K562 (cell line): Measurements from ENCODE around the gene C17orf113. TPM values are rescaled to one million over a fixed set of nuclear protein-coding genes. Genes with fewer than 3 reads are reported as not detected.

ENCODE experiments used
- CREB1 ChIP-seq, 2 experiments: sonication (generic) in 1 of 2; formaldehyde crosslinking in 1 of 2; IDR thresholded peaks; 2 replicates each; pipeline versions ENCODE4 v1.6.1 to v1.8.0; 2012 to 2022; ENCODE audit warnings: inconsistent platforms in 1 of 2, mild to moderate bottlenecking in 1 of 2, missing genetic modification reagents in 1 of 2, moderate library complexity in 1 of 2
- CREBBP ChIP-seq: IDR thresholded peaks from one replicate; pipeline ENCODE4 v1.6.1; 2012; ENCODE audit warnings: low read depth, mild to moderate bottlenecking, control low read depth, inconsistent platforms, low read length
- HDGF ChIP-seq: fragments of 450-650 bp; IDR thresholded peaks from 2 replicates; pipeline ENCODE4 v1.6.1; 2016
- HMBOX1 ChIP-seq: sonication (generic); IDR thresholded peaks from 2 replicates; pipeline ENCODE4 v1.6.1; 2016
- KLF6 ChIP-seq: fragments of 250-450 bp; sonication (Bioruptor Pico); IDR thresholded peaks from 2 replicates; pipeline ENCODE4 v1.4.0; 2020; ENCODE audit warnings: mild to moderate bottlenecking, moderate library complexity, borderline replicate concordance
- MEIS2 ChIP-seq: fragments of 450-650 bp; IDR thresholded peaks from 2 replicates; pipeline ENCODE4 v1.6.1; 2014; ENCODE audit warnings: mild to moderate bottlenecking; ENCODE audit not compliant: partially characterized antibody
- MYC ChIP-seq, 2 experiments: fragments of 250-450 bp in 1 of 2; sonication (Bioruptor Pico) in 1 of 2; IDR thresholded peaks; 2 replicates each; pipeline versions ENCODE4 v1.5.1 to v1.6.1; 2012 to 2021; ENCODE audit warnings: low read depth in 2 of 2, borderline replicate concordance in 1 of 2, improper control_type of control experiment in 1 of 2, low read length in 1 of 2, mild to moderate bottlenecking in 1 of 2, moderate library complexity in 1 of 2
- NFRKB ChIP-seq: fragments of 450-650 bp; IDR thresholded peaks from 2 replicates; pipeline ENCODE4 v1.6.1; 2016; ENCODE audit warnings: low read depth
- PHB2 ChIP-seq: fragments of 450-650 bp; IDR thresholded peaks from 2 replicates; pipeline ENCODE4 v1.6.1; 2017; ENCODE audit warnings: low read depth
- PRDM10 ChIP-seq: fragments of 450-650 bp; IDR thresholded peaks from 2 replicates; pipeline ENCODE4 v1.6.1; 2018; ENCODE audit not compliant: partially characterized antibody
- RBM34 ChIP-seq: fragments of 200-400 bp; formaldehyde crosslinking; IDR thresholded peaks from 2 replicates; pipeline ENCODE4 v1.6.1; 2018; ENCODE audit warnings: low read length, borderline replicate concordance; ENCODE audit not compliant: insufficient read depth
- SMARCE1 ChIP-seq: fragments of 450-650 bp; IDR thresholded peaks from 2 replicates; pipeline ENCODE4 v1.7.1; 2016; ENCODE audit warnings: mild to moderate bottlenecking
- SUPT5H ChIP-seq: fragments of 450-650 bp; IDR thresholded peaks from 2 replicates; pipeline ENCODE4 v1.6.1; 2016
- TCF7L2 ChIP-seq: fragments of 150-350 bp; IDR thresholded peaks from 2 replicates; pipeline ENCODE4 v1.6.1; 2016; ENCODE audit warnings: low read depth, mild to moderate bottlenecking, low read length, moderate library complexity
- THRB ChIP-seq: fragments of 450-650 bp; formaldehyde crosslinking; conservative IDR thresholded peaks from 2 replicates; pipeline ENCODE4 v1.4.0; 2022; ENCODE audit warnings: mild to moderate bottlenecking, missing genetic modification characterization
- ZBTB9 ChIP-seq: fragments of 450-650 bp; formaldehyde crosslinking; IDR thresholded peaks from 2 replicates; pipeline ENCODE4 v1.4.0; 2020; ENCODE audit warnings: mild to moderate bottlenecking, moderate library complexity
- ZC3H11A ChIP-seq: IDR thresholded peaks from 2 replicates; pipeline ENCODE4 v1.6.1; 2012; ENCODE audit warnings: low read depth, low read length, improper control_type of control experiment
- ZKSCAN1 ChIP-seq: fragments of 150-350 bp; IDR thresholded peaks from 2 replicates; pipeline ENCODE4 v1.6.1; 2016; ENCODE audit warnings: low read depth, low read length
- ZNF384 ChIP-seq: IDR thresholded peaks from 2 replicates; pipeline ENCODE4 v1.6.1; 2012; ENCODE audit warnings: low read depth, low read length, improper control_type of control experiment
- ZNF583 ChIP-seq: fragments of 250-450 bp; sonication (Bioruptor Pico); IDR thresholded peaks from 2 replicates; pipeline ENCODE4 v1.4.0; 2020
- ZNF830 ChIP-seq: fragments of 250-450 bp; sonication (Bioruptor Pico); IDR thresholded peaks from 2 replicates; pipeline ENCODE4 v1.5.0; 2021; ENCODE audit warnings: mild to moderate bottlenecking
- polyA plus RNA-seq, 8 experiments: library from polyadenylated mRNA; depleted of rRNA in 4 of 8; stranded (reverse) in 5 of 8; unstranded in 3 of 8; fragments of >200 nt; fragmentation: Nextera tagmentation in 2 of 8; fragmentation: Illumina TruSeq in 1 of 8; extraction: Ambion mirVana in 2 of 8; extraction: Trizol in 1 of 8; gene quantifications; 2 replicates each; pipeline versions ENCODE4 v1.2.1 to v1.2.3, GENCODE V29; 2011 to 2014; ENCODE audit warnings: inconsistent platforms in 1 of 8, missing spikeins in 1 of 8
- total RNA-seq, 7 experiments: library from RNA; depleted of rRNA in 6 of 7; stranded (reverse); fragments of >200 nt in 6 of 7; fragmentation: Illumina TruSeq in 2 of 7; extraction: Trizol in 2 of 7; gene quantifications; 2 replicates each; pipeline versions ENCODE4 v1.2.1 to v1.2.3, GENCODE V29; 2011 to 2021; ENCODE audit warnings: low replicate concordance in 1 of 7

Gene C17orf113
- total and polyA plus RNA-seq, 9 of the 15 experiments (the other 6 are each of a cell fraction or from before 2014, with no cell fraction given) = 0.10 to 1.2 (median 0.31) TPM

GRCh38 chr17:42018339-42018738 is 32.1 kb downstream of the C17orf113 start (continued):
- TF ChIP-seq ZKSCAN1 (peak; percentile 97), RBM34 (no peak), MEIS2 (peak; percentile 71), NFRKB (no peak), CREB1 (IDR thresholded peaks at IDR 0.05) (no peak), CREB1 (CRISPR knock-in tag; IDR thresholded peaks at IDR 0.05) (no peak), ZNF583 (CRISPR knock-in tag) (0 out of 2 replicates have a peak, but pooled peaks have one; percentile 41), TCF7L2 (no peak), ZBTB9 (CRISPR knock-in tag) (no peak), SUPT5H (peak; percentile 49; the same call in 1 of the 2 replicates), CREBBP (no peak), KLF6 (no peak), HMBOX1 (0 out of 2 replicates have a peak, but pooled peaks have one; percentile 14), HDGF (no peak), SMARCE1 (no peak), THRB (CRISPR knock-in tag) (no peak), ZC3H11A (no peak), ZNF830 (CRISPR knock-in tag) (no peak), PRDM10 (peak; percentile 96), ZNF384 (no peak), MYC (IDR thresholded peaks at IDR 0.05; ENCODE audit: low read depth, low read length) (no peak), MYC (CRISPR knock-in tag; IDR thresholded peaks at IDR 0.05; ENCODE audit: borderline replicate concordance, low read depth) (no peak), PHB2 (no peak)
